Measurements from ENCODE around the gene SEC22C. TPM values are rescaled to one million over a fixed set of nuclear protein-coding genes. Genes with fewer than 3 reads are reported as not detected.

SEC22C gene
- total and polyA plus RNA-seq, 2 of the 13 experiments (the other 11 are each of a cell fraction or from before 2014, with no cell fraction given), result 20.0 to 40.0 TPM

DNA sequence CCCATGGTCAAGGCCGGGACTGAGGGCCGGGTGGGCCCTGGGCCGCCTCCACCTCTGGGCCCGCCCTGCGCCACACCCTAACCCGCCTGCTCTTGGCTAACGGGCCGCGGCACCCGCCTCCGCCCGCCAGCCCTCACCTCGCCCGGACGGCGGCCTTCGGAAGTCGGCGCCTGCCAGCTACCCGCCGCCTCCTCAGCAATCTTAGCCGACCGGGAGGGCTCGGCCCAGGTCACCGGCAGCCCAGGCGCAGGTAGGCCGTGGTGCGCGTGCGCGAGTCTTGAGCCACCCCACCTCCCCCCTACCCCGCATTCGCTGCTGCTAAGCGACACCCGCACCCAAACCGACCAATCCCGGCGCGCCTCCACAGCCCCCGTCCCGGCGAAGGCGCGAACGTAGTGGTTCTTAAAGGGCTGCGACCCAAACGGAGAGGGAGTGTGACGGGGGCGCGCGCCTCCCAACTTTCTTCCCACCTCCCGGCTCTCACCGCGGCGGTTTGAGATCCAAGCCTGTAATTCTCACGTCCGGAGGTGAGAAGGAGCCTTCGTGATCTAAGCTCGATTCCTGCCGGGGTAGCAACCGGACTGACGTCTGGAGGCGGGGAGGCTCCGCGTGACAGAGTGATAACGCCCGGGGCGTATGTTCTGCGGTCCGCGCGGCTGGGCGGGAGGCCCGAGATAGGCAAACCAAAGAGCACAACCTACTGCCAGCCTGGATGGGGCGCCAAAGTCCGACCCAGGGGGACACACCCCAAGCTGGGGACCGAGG lies at the start of gene SEC22C (continued):
- TF ChIP-seq, protein P1, sequence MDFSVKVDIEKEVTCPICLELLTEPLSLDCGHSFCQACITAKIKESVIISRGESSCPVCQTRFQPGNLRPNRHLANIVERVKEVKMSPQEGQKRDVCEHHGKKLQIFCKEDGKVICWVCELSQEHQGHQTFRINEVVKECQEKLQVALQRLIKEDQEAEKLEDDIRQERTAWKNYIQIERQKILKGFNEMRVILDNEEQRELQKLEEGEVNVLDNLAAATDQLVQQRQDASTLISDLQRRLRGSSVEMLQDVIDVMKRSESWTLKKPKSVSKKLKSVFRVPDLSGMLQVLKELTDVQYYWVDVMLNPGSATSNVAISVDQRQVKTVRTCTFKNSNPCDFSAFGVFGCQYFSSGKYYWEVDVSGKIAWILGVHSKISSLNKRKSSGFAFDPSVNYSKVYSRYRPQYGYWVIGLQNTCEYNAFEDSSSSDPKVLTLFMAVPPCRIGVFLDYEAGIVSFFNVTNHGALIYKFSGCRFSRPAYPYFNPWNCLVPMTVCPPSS (IDR thresholded peaks at IDR 0.05), result no peak
- TF ChIP-seq, protein P2, sequence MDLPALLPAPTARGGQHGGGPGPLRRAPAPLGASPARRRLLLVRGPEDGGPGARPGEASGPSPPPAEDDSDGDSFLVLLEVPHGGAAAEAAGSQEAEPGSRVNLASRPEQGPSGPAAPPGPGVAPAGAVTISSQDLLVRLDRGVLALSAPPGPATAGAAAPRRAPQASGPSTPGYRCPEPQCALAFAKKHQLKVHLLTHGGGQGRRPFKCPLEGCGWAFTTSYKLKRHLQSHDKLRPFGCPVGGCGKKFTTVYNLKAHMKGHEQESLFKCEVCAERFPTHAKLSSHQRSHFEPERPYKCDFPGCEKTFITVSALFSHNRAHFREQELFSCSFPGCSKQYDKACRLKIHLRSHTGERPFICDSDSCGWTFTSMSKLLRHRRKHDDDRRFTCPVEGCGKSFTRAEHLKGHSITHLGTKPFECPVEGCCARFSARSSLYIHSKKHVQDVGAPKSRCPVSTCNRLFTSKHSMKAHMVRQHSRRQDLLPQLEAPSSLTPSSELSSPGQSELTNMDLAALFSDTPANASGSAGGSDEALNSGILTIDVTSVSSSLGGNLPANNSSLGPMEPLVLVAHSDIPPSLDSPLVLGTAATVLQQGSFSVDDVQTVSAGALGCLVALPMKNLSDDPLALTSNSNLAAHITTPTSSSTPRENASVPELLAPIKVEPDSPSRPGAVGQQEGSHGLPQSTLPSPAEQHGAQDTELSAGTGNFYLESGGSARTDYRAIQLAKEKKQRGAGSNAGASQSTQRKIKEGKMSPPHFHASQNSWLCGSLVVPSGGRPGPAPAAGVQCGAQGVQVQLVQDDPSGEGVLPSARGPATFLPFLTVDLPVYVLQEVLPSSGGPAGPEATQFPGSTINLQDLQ (CRISPR knock-in tag; IDR thresholded peaks at IDR 0.05), result no peak
- TF ChIP-seq ZNF768 (CRISPR knock-in tag; IDR thresholded peaks at IDR 0.05), result peak; percentile 53; the same call in 1 of the 2 replicates
- no peak for TF ChIP-seq NFE2L2 (IDR thresholded peaks at IDR 0.05; ENCODE audit: low read length)
- TF ChIP-seq, protein P3, sequence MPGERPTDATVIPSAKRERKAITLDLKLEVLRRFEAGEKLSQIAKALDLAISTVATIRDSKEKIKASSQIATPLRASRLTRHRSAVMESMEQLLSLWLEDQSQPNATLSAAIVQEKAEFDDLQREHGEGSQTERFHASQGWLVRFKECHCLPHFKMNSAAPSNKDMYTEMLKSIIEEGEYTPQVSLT (CRISPR knock-in tag; IDR thresholded peaks at IDR 0.05; ENCODE audit: borderline replicate concordance, low read depth), result no peak
- no peak for TF ChIP-seq MATR3 (CRISPR knock-in tag; IDR thresholded peaks at IDR 0.05)
- TF ChIP-seq, protein P4, sequence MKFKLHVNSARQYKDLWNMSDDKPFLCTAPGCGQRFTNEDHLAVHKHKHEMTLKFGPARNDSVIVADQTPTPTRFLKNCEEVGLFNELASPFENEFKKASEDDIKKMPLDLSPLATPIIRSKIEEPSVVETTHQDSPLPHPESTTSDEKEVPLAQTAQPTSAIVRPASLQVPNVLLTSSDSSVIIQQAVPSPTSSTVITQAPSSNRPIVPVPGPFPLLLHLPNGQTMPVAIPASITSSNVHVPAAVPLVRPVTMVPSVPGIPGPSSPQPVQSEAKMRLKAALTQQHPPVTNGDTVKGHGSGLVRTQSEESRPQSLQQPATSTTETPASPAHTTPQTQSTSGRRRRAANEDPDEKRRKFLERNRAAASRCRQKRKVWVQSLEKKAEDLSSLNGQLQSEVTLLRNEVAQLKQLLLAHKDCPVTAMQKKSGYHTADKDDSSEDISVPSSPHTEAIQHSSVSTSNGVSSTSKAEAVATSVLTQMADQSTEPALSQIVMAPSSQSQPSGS (CRISPR knock-in tag; IDR thresholded peaks at IDR 0.05), result peak; percentile 41; the same call in 1 of the 2 replicates
- no peak for TF ChIP-seq PLRG1 (conservative IDR thresholded peaks at IDR 0.05)
- no peak for TF ChIP-seq ZNF616 (CRISPR knock-in tag; IDR thresholded peaks at IDR 0.05; ENCODE audit: low read depth)
- no peak for TF ChIP-seq NFKBIZ (CRISPR knock-in tag; IDR thresholded peaks at IDR 0.05)
- no peak for TF ChIP-seq ZSCAN22 (CRISPR knock-in tag; IDR thresholded peaks at IDR 0.05)
- TF ChIP-seq RFXAP (CRISPR knock-in tag; IDR thresholded peaks at IDR 0.05; ENCODE audit: borderline replicate concordance), result peak; percentile 91; the same call in 1 of the 2 replicates
- no peak for TF ChIP-seq ZNF251 (CRISPR knock-in tag; IDR thresholded peaks at IDR 0.05)
- TF ChIP-seq ZNF510 (CRISPR knock-in tag; IDR thresholded peaks at IDR 0.05; ENCODE audit: low read depth), result no peak
- TF ChIP-seq, protein P5, sequence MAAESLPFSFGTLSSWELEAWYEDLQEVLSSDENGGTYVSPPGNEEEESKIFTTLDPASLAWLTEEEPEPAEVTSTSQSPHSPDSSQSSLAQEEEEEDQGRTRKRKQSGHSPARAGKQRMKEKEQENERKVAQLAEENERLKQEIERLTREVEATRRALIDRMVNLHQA (CRISPR knock-in tag; IDR thresholded peaks at IDR 0.05), result no peak
- TF ChIP-seq ZSCAN31 (CRISPR knock-in tag; IDR thresholded peaks at IDR 0.05; ENCODE audit: low read depth), result no peak; the same call in 1 of the 2 replicates
- TF ChIP-seq, protein P6, sequence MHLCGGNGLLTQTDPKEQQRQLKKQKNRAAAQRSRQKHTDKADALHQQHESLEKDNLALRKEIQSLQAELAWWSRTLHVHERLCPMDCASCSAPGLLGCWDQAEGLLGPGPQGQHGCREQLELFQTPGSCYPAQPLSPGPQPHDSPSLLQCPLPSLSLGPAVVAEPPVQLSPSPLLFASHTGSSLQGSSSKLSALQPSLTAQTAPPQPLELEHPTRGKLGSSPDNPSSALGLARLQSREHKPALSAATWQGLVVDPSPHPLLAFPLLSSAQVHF (CRISPR knock-in tag; IDR thresholded peaks at IDR 0.05), result peak; percentile 74; the same call in 1 of the 2 replicates
- peak; percentile 65; the same call in 1 of the 2 replicates for TF ChIP-seq CCDC6 (CRISPR knock-in tag; IDR thresholded peaks at IDR 0.05)
- peak; percentile 82; the same call in 1 of the 2 replicates for TF ChIP-seq KDM5B (CRISPR knock-in tag; IDR thresholded peaks at IDR 0.05; ENCODE audit: borderline replicate concordance)
- no peak; the same call in 1 of the 2 replicates for TF ChIP-seq KLF6 (CRISPR knock-in tag; IDR thresholded peaks at IDR 0.05)
- TF ChIP-seq ZNF850 (CRISPR knock-in tag; conservative IDR thresholded peaks at IDR 0.05), result no peak
- TF ChIP-seq FOXJ3 (CRISPR knock-in tag; IDR thresholded peaks at IDR 0.05; ENCODE audit: borderline replicate concordance), result no peak
- TF ChIP-seq ZNF790 (CRISPR knock-in tag; IDR thresholded peaks at IDR 0.05; ENCODE audit: borderline replicate concordance), result no peak
- TF ChIP-seq PPARG (CRISPR knock-in tag; conservative IDR thresholded peaks at IDR 0.05), result 0 out of 2 replicates have a peak, but pooled peaks have one; percentile 12

Measured in HepG2 (cell line).